AG04450 (cell line): ENCODE measurements around the gene COL21A1. TPM values are rescaled to one million over a fixed set of nuclear protein-coding genes. Genes with fewer than 3 reads are reported as not detected.

Experiments
- CTCF ChIA-PET: fragments of 300-600, 350-600 bp; formaldehyde crosslinking; extraction: SDS; loops from one replicate; lab custom pipeline; 2022; ENCODE audit warnings: antibody characterized with exemption, inconsistent platforms; lab: Charles Lee
- POLR2A ChIA-PET: fragments of 350-600 bp; formaldehyde crosslinking; extraction: SDS; loops from one replicate; lab custom pipeline; 2021; ENCODE audit warnings: antibody characterized with exemption, inconsistent platforms; lab: Yijun Ruan, JAX
- DNase-seq: peaks from one replicate; pipeline ENCODE4 v3.0.0-alpha.2; 2011; ENCODE audit warnings: low read depth, low spot score
- H3K27ac ChIP-seq: one replicate; pipeline ENCODE4 v1.5.1; 2012; ENCODE audit warnings: low read depth, low read length, control low read depth
- H3K27me3 ChIP-seq: one replicate; pipeline ENCODE4 v1.6.0; 2012; ENCODE audit warnings: low read length; ENCODE audit not compliant: control insufficient read depth, insufficient read depth
- H3K4me3 ChIP-seq: 2 replicates; pipeline ENCODE4 v1.5.1; 2011; ENCODE audit warnings: mild to moderate bottlenecking, low read depth, low read length, control low read depth
- H3K9me3 ChIP-seq: 2 replicates; pipeline ENCODE4 v1.5.1; 2012; ENCODE audit warnings: low read length; ENCODE audit not compliant: control insufficient read depth, insufficient read depth
- CTCF ChIP-seq: IDR thresholded peaks from 2 replicates; pipeline ENCODE4 v1.5.1; 2011; ENCODE audit warnings: low read depth, low read length, control low read depth, inconsistent platforms
- polyA plus RNA-seq: library from polyadenylated mRNA; depleted of rRNA; stranded (reverse); fragments of >200 nt; gene quantifications from 2 replicates; pipeline ENCODE4 v1.2.3, GENCODE V29; 2011

COL21A1 gene
- polyA plus RNA-seq, 1 experiment, result 0.40 TPM

- CTCF ChIA-PET, result no interaction called here
- POLR2A ChIA-PET, result no interaction called here
- no peak overlapping the region for H3K4me3 ChIP-seq
- no peak for TF ChIP-seq CTCF
- no peaks in the 10 kb centered on the region for H3K27me3 ChIP-seq
- no peak overlapping the region for H3K27ac ChIP-seq
- DNase-seq, result no peak
- no peaks in the 10 kb centered on the region for H3K9me3 ChIP-seq
Measured at GRCh38 chr6:56043076-56043475, 204.3 kb downstream of the COL21A1 start.

GRCh38 chr6:56041591-56041990 is 205.8 kb downstream of the COL21A1 start:
- Histone ChIP-seq H3K4me3 (no peak overlapping the region), H3K27me3 (no peaks in the 10 kb centered on the region), H3K9me3 (no peaks in the 10 kb centered on the region), H3K27ac (no peak overlapping the region)
- CTCF ChIA-PET, result no interaction called here
- no peak for TF ChIP-seq CTCF
- POLR2A ChIA-PET, result no interaction called here
- no peak for DNase-seq

GRCh38 chr6:56040889-56041301 is 206.5 kb downstream of the COL21A1 start:
- no peaks in the 10 kb centered on the region for H3K27me3 ChIP-seq
- peak overlapping the region; percentile 32 for H3K27ac ChIP-seq
- H3K4me3 ChIP-seq, result no peak overlapping the region
- no peak for DNase-seq
- no peak for TF ChIP-seq CTCF
- CTCF ChIA-PET, result no interaction called here
- no peaks in the 10 kb centered on the region for H3K9me3 ChIP-seq
- POLR2A ChIA-PET, result no interaction called here

- no peak overlapping the region for H3K4me3 ChIP-seq
Measured at GRCh38 chr6:56040223-56040622, 207.2 kb downstream of the COL21A1 start.

GRCh38 chr6:56038764-56039163 is 208.6 kb downstream of the COL21A1 start:
- CTCF ChIA-PET, result no interaction called here
- POLR2A ChIA-PET, result no interaction called here
- TF ChIP-seq CTCF, result no peak
- no peak for DNase-seq
- Histone ChIP-seq H3K27ac (no peak overlapping the region), H3K9me3 (no peaks in the 10 kb centered on the region), H3K4me3 (no peak overlapping the region), H3K27me3 (no peaks in the 10 kb centered on the region)

More at GRCh38 chr6:56040223-56040622, 207.2 kb downstream of the COL21A1 start:
- no peak for DNase-seq
- ChIA-PET CTCF (no interaction called here), POLR2A (no interaction called here)
- no peaks in the 10 kb centered on the region for H3K9me3 ChIP-seq
- no peaks in the 10 kb centered on the region for H3K27me3 ChIP-seq
- no peak overlapping the region for H3K27ac ChIP-seq
- no peak for TF ChIP-seq CTCF
